SW480 (cell line): ENCODE measurements around the gene ETF1.

Experiments used
- DNase-seq: peaks from one replicate; pipeline ENCODE4 v3.0.0-alpha.2; 2016; ENCODE audit warnings: low spot score

Gene ETF1

GRCh38 chr5:138542956-138543729, at the start of gene ETF1:
TSS of gene ETF1 (minus strand) at chr5:138543236. CDS start at chr5:138542918, 318 bp downstream.
- DNase-seq, result peak; percentile 99

GRCh38 chr5:138588013-138588788, 45.2 kb upstream of the ETF1 start:
- DNase-seq, result no peak

GRCh38 chr5:138585157-138585556, 42.1 kb upstream of the ETF1 start:
- DNase-seq, result no peak

GRCh38 chr5:138583984-138584637, 41.1 kb upstream of the ETF1 start:
- DNase-seq, result no peak

GRCh38 chr5:138582959-138583358, 39.9 kb upstream of the ETF1 start:
- no peak for DNase-seq

GRCh38 chr5:138580777-138581176, 37.7 kb upstream of the ETF1 start:
- no peak for DNase-seq

- DNase-seq, result no peak
Observed at GRCh38 chr5:138580001-138580400, 37.0 kb upstream of the ETF1 start.

- DNase-seq, result no peak
Observed at GRCh38 chr5:138579517-138579863, 36.5 kb upstream of the ETF1 start.

GRCh38 chr5:138577452-138577851, 34.4 kb upstream of the ETF1 start:
- DNase-seq, result no peak

- DNase-seq, result peak; percentile 100
Observed at GRCh38 chr5:138575194-138576015, 32.4 kb upstream of the ETF1 start, which contains the start of gene HSPA9. TSS of gene HSPA9 (minus strand) at chr5:138575401. CDS start at chr5:138575318, 83 bp downstream.

- peak; percentile 40 for DNase-seq
Observed at GRCh38 chr5:138574744-138575193, 31.7 kb upstream of the ETF1 start.

GRCh38 chr5:138573949-138574670, 31.1 kb upstream of the ETF1 start:
- DNase-seq, result no peak

GRCh38 chr5:138573223-138573622, 30.2 kb upstream of the ETF1 start:
- no peak for DNase-seq

- no peak for DNase-seq
Observed at GRCh38 chr5:138570871-138571270, 27.8 kb upstream of the ETF1 start.

GRCh38 chr5:138569782-138570181, 26.7 kb upstream of the ETF1 start:
- DNase-seq, result no peak

- DNase-seq, result no peak
Observed at GRCh38 chr5:138568061-138568824, 25.2 kb upstream of the ETF1 start.

- no peak for DNase-seq
Observed at GRCh38 chr5:138566792-138567191, 23.8 kb upstream of the ETF1 start.

- no peak for DNase-seq
Observed at GRCh38 chr5:138565100-138565821, 22.2 kb upstream of the ETF1 start.

- DNase-seq, result no peak
Observed at GRCh38 chr5:138564242-138564641, 21.2 kb upstream of the ETF1 start.
